H9 (cell line): ENCODE results near the gene TMEM108. TPM values are rescaled to one million over a fixed set of nuclear protein-coding genes. Genes with fewer than 3 reads are reported as not detected.

ENCODE experiments used
- DNase-seq: peaks from one replicate; pipeline ENCODE4 v3.0.0-alpha.2; 2017
- H2AFZ ChIP-seq: one replicate; pipeline ENCODE4 v1.6.1; 2013; ENCODE audit warnings: mild to moderate bottlenecking, low read length, control low read depth, moderate library complexity
- H2AK5ac ChIP-seq: 2 replicates; pipeline ENCODE4 v1.6.1; 2013; ENCODE audit warnings: low read length, control low read depth, mixed read lengths; ENCODE audit not compliant: insufficient read length
- H2BK120ac ChIP-seq: one replicate; pipeline ENCODE4 v1.6.1; 2013; ENCODE audit warnings: low read depth, mild to moderate bottlenecking, low read length, control low read depth, inconsistent platforms; ENCODE audit not compliant: poor library complexity, severe bottlenecking
- H2BK12ac ChIP-seq: 2 replicates; pipeline ENCODE4 v1.6.1; 2013; ENCODE audit warnings: low read length, control low read depth, mixed read lengths, low read depth; ENCODE audit not compliant: insufficient read length
- H2BK15ac ChIP-seq: 2 replicates; pipeline ENCODE4 v1.6.1; 2013; ENCODE audit warnings: low read depth, low read length, control low read depth
- H2BK20ac ChIP-seq: one replicate; pipeline ENCODE4 v1.6.1; 2013; ENCODE audit warnings: low read depth, mild to moderate bottlenecking, low read length, control low read depth, inconsistent platforms; ENCODE audit not compliant: poor library complexity, severe bottlenecking
- H2BK5ac ChIP-seq: 2 replicates; pipeline ENCODE4 v1.6.1; 2013; ENCODE audit warnings: low read length, control low read depth, mixed read lengths; ENCODE audit not compliant: insufficient read length
- H3K14ac ChIP-seq: 2 replicates; pipeline ENCODE4 v1.6.1; 2013; ENCODE audit warnings: low read length, control low read depth; ENCODE audit not compliant: insufficient read depth
- H3K18ac ChIP-seq: 2 replicates; pipeline ENCODE4 v1.6.1; 2013; ENCODE audit warnings: low read depth, mild to moderate bottlenecking, mixed read lengths, low read length, control low read depth; ENCODE audit not compliant: insufficient read length
- H3K23ac ChIP-seq: 2 replicates; pipeline ENCODE4 v1.6.1; 2013; ENCODE audit warnings: low read length, control low read depth, mixed read lengths, low read depth; ENCODE audit not compliant: insufficient read length
- H3K23me2 ChIP-seq: 2 replicates; pipeline ENCODE4 v1.6.1; 2013; ENCODE audit warnings: low read depth, mild to moderate bottlenecking, mixed read lengths, low read length, control low read depth; ENCODE audit not compliant: insufficient read length, poor library complexity, severe bottlenecking
- H3K27ac ChIP-seq: 2 replicates; pipeline ENCODE4 v1.5.1; 2013; ENCODE audit warnings: low read length, control low read depth, mixed read lengths, low read depth; ENCODE audit not compliant: insufficient read length
- H3K27me3 ChIP-seq: 2 replicates; pipeline ENCODE4 v1.6.1; 2013; ENCODE audit warnings: low read length, control low read depth, inconsistent platforms; ENCODE audit not compliant: insufficient read depth
- H3K4ac ChIP-seq: 2 replicates; pipeline ENCODE4 v1.6.1; 2013; ENCODE audit warnings: low read depth, mild to moderate bottlenecking, control low read depth, inconsistent platforms, low read length, moderate library complexity
- H3K4me1 ChIP-seq: 2 replicates; pipeline ENCODE4 v1.6.1; 2013; ENCODE audit warnings: low read length, control low read depth, inconsistent platforms; ENCODE audit not compliant: insufficient read depth
- H3K4me2 ChIP-seq: 2 replicates; pipeline ENCODE4 v1.6.1; 2013; ENCODE audit warnings: low read length, control low read depth, mixed read lengths; ENCODE audit not compliant: insufficient read length, insufficient read depth
- H3K56ac ChIP-seq: 2 replicates; pipeline ENCODE4 v1.6.1; 2013; ENCODE audit warnings: low read depth, mild to moderate bottlenecking, mixed read lengths, low read length, control low read depth; ENCODE audit not compliant: insufficient read length
- H3K79me1 ChIP-seq: 2 replicates; pipeline ENCODE4 v1.6.1; 2013; ENCODE audit warnings: low read depth, mild to moderate bottlenecking, moderate library complexity, low read length, control low read depth, inconsistent platforms; ENCODE audit not compliant: insufficient read depth, poor library complexity, severe bottlenecking
- H3K79me2 ChIP-seq: 2 replicates; pipeline ENCODE4 v1.6.1; 2013; ENCODE audit warnings: low read length, control low read depth, inconsistent platforms; ENCODE audit not compliant: insufficient read depth
- H3K9ac ChIP-seq: 2 replicates; pipeline ENCODE4 v1.6.1; 2013; ENCODE audit warnings: low read length, control low read depth, mixed read lengths; ENCODE audit not compliant: insufficient read length; ENCODE audit errors: extremely low read depth
- H3K9me3 ChIP-seq: one replicate; pipeline ENCODE4 v1.6.1; 2013; ENCODE audit warnings: low read depth, low read length, inconsistent platforms; ENCODE audit not compliant: control insufficient read depth
- H3T11ph ChIP-seq: one replicate; pipeline ENCODE4 v1.6.1; 2013; ENCODE audit warnings: mild to moderate bottlenecking, low read length, control low read depth, inconsistent platforms
- H4K20me1 ChIP-seq: one replicate; pipeline ENCODE4 v1.6.1; 2013; ENCODE audit not compliant: control insufficient read depth, insufficient read length, insufficient read depth
- H4K5ac ChIP-seq: 2 replicates; pipeline ENCODE4 v1.6.1; 2013; ENCODE audit warnings: low read depth, mild to moderate bottlenecking, mixed read lengths, low read length, control low read depth; ENCODE audit not compliant: insufficient read length
- H4K8ac ChIP-seq: replicated peaks from 2 replicates; pipeline ENCODE4 v1.6.1; 2013; ENCODE audit warnings: low read length, control low read depth, mixed read lengths, low read depth; ENCODE audit not compliant: insufficient read length
- H4K91ac ChIP-seq: 2 replicates; pipeline ENCODE4 v1.6.1; 2013; ENCODE audit warnings: low read depth, mild to moderate bottlenecking, moderate library complexity, mixed read lengths, low read length, control low read depth; ENCODE audit not compliant: insufficient read length
- H3K27ac Mint-ChIP-seq, 3 experiments: 2 replicates in 2 of 3; 3 replicates in 1 of 3; pipeline ENCODE4 v1.8.0; 2020 to 2021; ENCODE audit warnings: mixed read lengths in 3 of 3, mild to moderate bottlenecking in 1 of 3, moderate library complexity in 1 of 3
- H3K27me3 Mint-ChIP-seq: 2 replicates; pipeline ENCODE4 v1.8.0; 2021; ENCODE audit warnings: low read depth, mild to moderate bottlenecking, moderate library complexity, mixed read lengths
- H3K36me3 Mint-ChIP-seq, 3 experiments: 2 replicates in 2 of 3; 3 replicates in 1 of 3; pipeline ENCODE4 v1.8.0; 2020 to 2021; ENCODE audit warnings: low read depth in 3 of 3, mixed read lengths in 3 of 3; ENCODE audit not compliant: insufficient read depth in 1 of 3
- H3K4me1 Mint-ChIP-seq, 2 experiments: 2 replicates each; pipeline ENCODE4 v1.8.0; 2020; ENCODE audit warnings: mixed read lengths in 2 of 2
- H3K4me3 Mint-ChIP-seq, 2 experiments: 2 replicates in 1 of 2; 3 replicates in 1 of 2; pipeline ENCODE4 v1.8.0; 2020 to 2021; ENCODE audit warnings: mild to moderate bottlenecking in 2 of 2, mixed read lengths in 2 of 2, moderate library complexity in 1 of 2
- H3K9me3 Mint-ChIP-seq, 2 experiments: 2 replicates in 1 of 2; 3 replicates in 1 of 2; pipeline ENCODE4 v1.8.0; 2020; ENCODE audit warnings: mild to moderate bottlenecking in 2 of 2, mixed read lengths in 2 of 2, moderate library complexity in 1 of 2
- CTCF ChIP-seq: fragments of 200-600 bp; sonication (generic); conservative IDR thresholded peaks from 3 replicates; pipeline ENCODE4 v1.8.0; 2021; ENCODE audit warnings: antibody characterized with exemption, mild to moderate bottlenecking
- WGBS: extraction: QIAGEN DNeasy Blood & Tissue Kit; methylation state at CpG from one replicate; pipeline ENCODE4 v1.1.7; 2013; ENCODE audit warnings: missing lambda C conversion rate, low lambda C conversion rate, mixed read lengths; ENCODE audit not compliant: insufficient read length; ENCODE audit errors: extremely low coverage; 5-methylcytosine and 5-hydroxymethylcytosine counted together
- total RNA-seq: library from RNA; stranded (reverse); gene quantifications from 2 replicates; pipeline ENCODE4 v1.2.1, GENCODE V29; 2021

The TMEM108 gene
- total RNA-seq, 1 experiment from 2014 or later = 5.0 TPM

- H3K27me3 ChIP-seq = no peaks in the 10 kb centered on the region
- peaks cover 48 to 61% of the 10 kb centered on the region in 2 experiments for H3K4me1 Mint-ChIP-seq
- DNase-seq = no peak
These were observed 171.8 kb downstream of the TMEM108 start for GRCh38 chr3:133209871-133210550.

More at GRCh38 chr3:133209871-133210550, 171.8 kb downstream of the TMEM108 start:
- H3K23me2 ChIP-seq = no peaks in the 10 kb centered on the region
- H3K27ac ChIP-seq = no peak overlapping the region
- H4K5ac ChIP-seq = no peak overlapping the region
- no peak overlapping the region; a peak in 1 of 5 replicates for H3K4me3 Mint-ChIP-seq
- no peak overlapping the region for H3T11ph ChIP-seq
- no peak overlapping the region for H2BK15ac ChIP-seq
- H3K9ac ChIP-seq = no peak overlapping the region
- H3K79me1 ChIP-seq = no peaks in the 10 kb centered on the region
- no peak overlapping the region for H2BK5ac ChIP-seq
- H3K4ac ChIP-seq = no peak overlapping the region
- H3K4me2 ChIP-seq = no peak overlapping the region
- no peak overlapping the region for H3K18ac ChIP-seq
- no peak overlapping the region for H2BK12ac ChIP-seq
- peak overlapping the region in 1 of 3 experiments; percentile 32; a peak in 1 of 7 replicates for H3K27ac Mint-ChIP-seq
- no peak overlapping the region for H2AK5ac ChIP-seq
- no peak overlapping the region for H3K23ac ChIP-seq
- peaks cover 8% of the 10 kb centered on the region; the same call in 1 of the 2 replicates for H3K4me1 ChIP-seq
- H4K8ac ChIP-seq = no peak overlapping the region
- no peak overlapping the region for H4K91ac ChIP-seq
- H3K9me3 ChIP-seq = no peaks in the 10 kb centered on the region
- H3K27me3 Mint-ChIP-seq = no peaks in the 10 kb centered on the region
- no peak overlapping the region for H2BK20ac ChIP-seq
- no CpG with 5 or more reads among the region's 1 CpG for WGBS
- H4K20me1 ChIP-seq = no peaks in the 10 kb centered on the region
- no peak overlapping the region for H3K14ac ChIP-seq
- H3K9me3 Mint-ChIP-seq = peaks cover 3 to 4% of the 10 kb centered on the region in 2 experiments; a peak in 4 of 5 replicates
- no peak overlapping the region for H2BK120ac ChIP-seq
- TF ChIP-seq CTCF = no peak
- H3K36me3 Mint-ChIP-seq = peaks cover 0 to 7% (median 3%) of the 10 kb centered on the region in 3 experiments; a peak in 3 of 7 replicates
- no peak overlapping the region for H3K56ac ChIP-seq
- peaks cover 2% of the 10 kb centered on the region; the same call in 1 of the 2 replicates for H3K79me2 ChIP-seq
- no peak overlapping the region for H2AFZ ChIP-seq
